ENCODE results near the gene CDH23. TPM values are rescaled to one million over a fixed set of nuclear protein-coding genes. Genes with fewer than 3 reads are reported as not detected.

The CDH23 gene
- total and polyA plus RNA-seq, 2 donors (not counting 1 experiment from before 2014, with no cell fraction given) = 0.37 to 0.89 TPM

GRCh38 chr10:71584461-71584860, 187.7 kb downstream of the CDH23 start:
- TF ChIP-seq, protein P1, sequence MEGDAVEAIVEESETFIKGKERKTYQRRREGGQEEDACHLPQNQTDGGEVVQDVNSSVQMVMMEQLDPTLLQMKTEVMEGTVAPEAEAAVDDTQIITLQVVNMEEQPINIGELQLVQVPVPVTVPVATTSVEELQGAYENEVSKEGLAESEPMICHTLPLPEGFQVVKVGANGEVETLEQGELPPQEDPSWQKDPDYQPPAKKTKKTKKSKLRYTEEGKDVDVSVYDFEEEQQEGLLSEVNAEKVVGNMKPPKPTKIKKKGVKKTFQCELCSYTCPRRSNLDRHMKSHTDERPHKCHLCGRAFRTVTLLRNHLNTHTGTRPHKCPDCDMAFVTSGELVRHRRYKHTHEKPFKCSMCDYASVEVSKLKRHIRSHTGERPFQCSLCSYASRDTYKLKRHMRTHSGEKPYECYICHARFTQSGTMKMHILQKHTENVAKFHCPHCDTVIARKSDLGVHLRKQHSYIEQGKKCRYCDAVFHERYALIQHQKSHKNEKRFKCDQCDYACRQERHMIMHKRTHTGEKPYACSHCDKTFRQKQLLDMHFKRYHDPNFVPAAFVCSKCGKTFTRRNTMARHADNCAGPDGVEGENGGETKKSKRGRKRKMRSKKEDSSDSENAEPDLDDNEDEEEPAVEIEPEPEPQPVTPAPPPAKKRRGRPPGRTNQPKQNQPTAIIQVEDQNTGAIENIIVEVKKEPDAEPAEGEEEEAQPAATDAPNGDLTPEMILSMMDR (IDR thresholded peaks at IDR 0.05) = no peak
- TF ChIP-seq EZH2 (IDR thresholded peaks at IDR 0.05; ENCODE audit: borderline replicate concordance, insufficient read depth, low read depth, low read length, poor library complexity, severe bottlenecking) = no peak
- Mint-ChIP-seq H3K4me3 (no peak overlapping the region), H3K4me1 (no peaks in the 10 kb centered on the region), H3K27ac (no peak overlapping the region), H3K9me3 (ENCODE audit: insufficient read depth) (no peaks in the 10 kb centered on the region), H3K27me3 (peaks cover 13% of the 10 kb centered on the region)
- H3K27me3 ChIP-seq (replicated peaks in 1 of 4; ENCODE audit: control extremely low read depth in 1 of 4, control insufficient read depth in 3 of 4, insufficient read depth in 4 of 4, low read length in 3 of 4) = no peaks in the 10 kb centered on the region
- H4K20me1 ChIP-seq (ENCODE audit: control insufficient read depth, insufficient read depth, low read length, poor library complexity, severe bottlenecking) = no peaks in the 10 kb centered on the region
- H3K9ac ChIP-seq (ENCODE audit: low read length) = no peak overlapping the region
- no peak overlapping the region for H3K27ac ChIP-seq (ENCODE audit: low read length in 2 of 2)
- CTCF ChIA-PET = no interaction called here
- H2AFZ ChIP-seq (ENCODE audit: insufficient read depth, low read depth, low read length, poor library complexity, severe bottlenecking) = no peak overlapping the region
- POLR2A ChIA-PET = no interaction called here
- ATAC-seq (ENCODE audit: low read depth) (no peak), DNase-seq (no peak)
- H3K9me3 ChIP-seq (ENCODE audit: control extremely low read depth in 1 of 3, control insufficient read depth in 2 of 3, insufficient read depth in 1 of 3, low read length in 2 of 3) = no peaks in the 10 kb centered on the region
- WGBS (ENCODE audit: insufficient coverage) = 96% methylated on average over 4 of the region's 5 CpGs
- intact Hi-C loops (cut with micrococcal nuclease) = no loop called here
- no peaks in the 10 kb centered on the region for H3K79me2 ChIP-seq (ENCODE audit: control insufficient read depth, insufficient read depth, low read length)
- no peak overlapping the region for H3K4me3 ChIP-seq (ENCODE audit: control extremely low read depth in 1 of 5, extremely low read depth in 1 of 5, insufficient read depth in 1 of 5, low read depth in 2 of 5, low read length in 4 of 5)
- no peaks in the 10 kb centered on the region for H3K4me1 ChIP-seq (ENCODE audit: control insufficient read depth in 2 of 2, insufficient read depth in 2 of 2, low read length in 2 of 2)
- H3K36me3 ChIP-seq (replicated peaks in 1 of 2; ENCODE audit: control extremely low read depth in 1 of 2, control insufficient read depth in 1 of 2, extremely low read depth in 1 of 2, insufficient read depth in 2 of 2, low read length in 1 of 2) = no peaks in the 10 kb centered on the region
- no peak overlapping the region for H3K4me2 ChIP-seq (replicated peaks; ENCODE audit: low read depth, low read length, poor library complexity, severe bottlenecking)

- Histone ChIP-seq H3K4me2 (replicated peaks; ENCODE audit: low read depth, low read length, poor library complexity, severe bottlenecking) (no peak overlapping the region), H3K27ac (ENCODE audit: low read length in 2 of 2) (no peak overlapping the region), H4K20me1 (ENCODE audit: control insufficient read depth, insufficient read depth, low read length, poor library complexity, severe bottlenecking) (no peaks in the 10 kb centered on the region), H3K9ac (ENCODE audit: low read length) (no peak overlapping the region), H3K4me3 (ENCODE audit: control extremely low read depth in 1 of 5, extremely low read depth in 1 of 5, insufficient read depth in 1 of 5, low read depth in 2 of 5, low read length in 4 of 5) (no peak overlapping the region), H2AFZ (ENCODE audit: insufficient read depth, low read depth, low read length, poor library complexity, severe bottlenecking) (no peak overlapping the region), H3K79me2 (ENCODE audit: control insufficient read depth, insufficient read depth, low read length) (no peaks in the 10 kb centered on the region), H3K4me1 (ENCODE audit: control insufficient read depth in 2 of 2, insufficient read depth in 2 of 2, low read length in 2 of 2) (no peaks in the 10 kb centered on the region), H3K36me3 (replicated peaks in 1 of 2; ENCODE audit: control extremely low read depth in 1 of 2, control insufficient read depth in 1 of 2, extremely low read depth in 1 of 2, insufficient read depth in 2 of 2, low read length in 1 of 2) (no peaks in the 10 kb centered on the region), H3K9me3 (ENCODE audit: control extremely low read depth in 1 of 3, control insufficient read depth in 2 of 3, insufficient read depth in 1 of 3, low read length in 2 of 3) (no peaks in the 10 kb centered on the region), H3K27me3 (replicated peaks in 1 of 4; ENCODE audit: control extremely low read depth in 1 of 4, control insufficient read depth in 3 of 4, insufficient read depth in 4 of 4, low read length in 3 of 4) (no peaks in the 10 kb centered on the region)
- ATAC-seq (ENCODE audit: low read depth) (no peak), DNase-seq (no peak)
- POLR2A ChIA-PET = no interaction called here
- H3K27me3 Mint-ChIP-seq = peaks cover 19% of the 10 kb centered on the region
- no peaks in the 10 kb centered on the region for H3K4me1 Mint-ChIP-seq
- CTCF ChIA-PET = interaction anchor here (1.9 kb wide), 1 partner anchor 15 kb away, joined by 4 read pairs; no protein-coding TSS in a partner anchor
- no peaks in the 10 kb centered on the region for H3K9me3 Mint-ChIP-seq (ENCODE audit: insufficient read depth)
- H3K4me3 Mint-ChIP-seq = no peak overlapping the region
- intact Hi-C loops (cut with micrococcal nuclease) = no loop called here
- TF ChIP-seq, protein P1 (IDR thresholded peaks at IDR 0.05) = no peak
- no peak for TF ChIP-seq EZH2 (IDR thresholded peaks at IDR 0.05; ENCODE audit: borderline replicate concordance, insufficient read depth, low read depth, low read length, poor library complexity, severe bottlenecking)
- 93% methylated on average over 8 of the region's 10 CpGs for WGBS (ENCODE audit: insufficient coverage)
- H3K27ac Mint-ChIP-seq = no peak overlapping the region
These were observed 188.3 kb downstream of the CDH23 start for GRCh38 chr10:71584902-71585563.
